Glutamatergic neuron (in vitro differentiated cells): Measurements from ENCODE around the gene FSTL4. TPM values are rescaled to one million over a fixed set of nuclear protein-coding genes. Genes with fewer than 3 reads are reported as not detected.

Experiments used
- DNase-seq: peaks from one replicate; pipeline ENCODE4 v3.0.0; 2022
- H3K27ac Mint-ChIP-seq: one replicate; pipeline ENCODE4 v1.8.0; 2020; ENCODE audit warnings: mild to moderate bottlenecking, mixed read lengths, inconsistent platforms; ENCODE audit not compliant: unreplicated experiment
- H3K27me3 Mint-ChIP-seq: one replicate; pipeline ENCODE4 v1.8.0; 2020; ENCODE audit warnings: mild to moderate bottlenecking, moderate library complexity, mixed read lengths, inconsistent platforms; ENCODE audit not compliant: unreplicated experiment
- H3K36me3 Mint-ChIP-seq: one replicate; pipeline ENCODE4 v1.8.0; 2020; ENCODE audit warnings: mild to moderate bottlenecking, mixed read lengths, inconsistent platforms; ENCODE audit not compliant: unreplicated experiment
- H3K4me1 Mint-ChIP-seq: one replicate; pipeline ENCODE4 v1.8.0; 2020; ENCODE audit warnings: mild to moderate bottlenecking, low read depth, mixed read lengths, inconsistent platforms; ENCODE audit not compliant: unreplicated experiment
- H3K4me3 Mint-ChIP-seq: one replicate; pipeline ENCODE4 v1.8.0; 2020; ENCODE audit warnings: mild to moderate bottlenecking, mixed read lengths, inconsistent platforms; ENCODE audit not compliant: unreplicated experiment
- H3K9me3 Mint-ChIP-seq: one replicate; pipeline ENCODE4 v1.8.0; 2020; ENCODE audit warnings: mild to moderate bottlenecking, moderate library complexity, mixed read lengths, inconsistent platforms; ENCODE audit not compliant: unreplicated experiment
- CTCF ChIP-seq: fragments of 200-600 bp; sonication (generic); IDR thresholded peaks from one replicate; pipeline ENCODE4 v1.5.0; 2021; ENCODE audit not compliant: partially characterized antibody, unreplicated experiment
- total RNA-seq: library from RNA; stranded (reverse); fragmentation: NEBNext Ultra II Directional; extraction: Animal tissue kit (Norgen Biotek cat#: 25700); gene quantifications from one replicate; pipeline ENCODE4 v1.2.1, GENCODE V29; 2021; ENCODE audit not compliant: unreplicated experiment

FSTL4 gene
- total RNA-seq, 1 donor from 2014 or later: 29.0 TPM

GRCh38 chr5:133642153-133642722, 29.9 kb upstream of the FSTL4 start:
- Mint-ChIP-seq H3K4me1 (peaks cover 4% of the 10 kb centered on the region), H3K36me3 (peaks cover 18% of the 10 kb centered on the region), H3K27me3 (no peaks in the 10 kb centered on the region), H3K4me3 (no peak overlapping the region), H3K9me3 (no peaks in the 10 kb centered on the region), H3K27ac (no peak overlapping the region)
- DNase-seq: no peak
- TF ChIP-seq CTCF: no peak

- Mint-ChIP-seq H3K9me3 (no peaks in the 10 kb centered on the region), H3K27me3 (no peaks in the 10 kb centered on the region), H3K4me1 (peaks cover 4% of the 10 kb centered on the region), H3K27ac (no peak overlapping the region), H3K4me3 (no peak overlapping the region), H3K36me3 (peaks cover 18% of the 10 kb centered on the region)
- no peak for TF ChIP-seq CTCF
- no peak for DNase-seq
Observed at GRCh38 chr5:133641683-133642082, 29.3 kb upstream of the FSTL4 start.

GRCh38 chr5:133639850-133640528, 27.6 kb upstream of the FSTL4 start:
- no peak for TF ChIP-seq CTCF
- no peaks in the 10 kb centered on the region for H3K27me3 Mint-ChIP-seq
- no peak for DNase-seq
- no peak overlapping the region for H3K4me3 Mint-ChIP-seq
- H3K4me1 Mint-ChIP-seq: peaks cover 10% of the 10 kb centered on the region
- H3K36me3 Mint-ChIP-seq: peaks cover 6% of the 10 kb centered on the region
- H3K27ac Mint-ChIP-seq: no peak overlapping the region
- no peaks in the 10 kb centered on the region for H3K9me3 Mint-ChIP-seq

GRCh38 chr5:133638436-133638835, 26.1 kb upstream of the FSTL4 start:
- TF ChIP-seq CTCF: no peak
- peaks cover 10% of the 10 kb centered on the region for H3K36me3 Mint-ChIP-seq
- H3K4me3 Mint-ChIP-seq: no peak overlapping the region
- DNase-seq: no peak
- no peak overlapping the region for H3K27ac Mint-ChIP-seq
- H3K27me3 Mint-ChIP-seq: no peaks in the 10 kb centered on the region
- H3K4me1 Mint-ChIP-seq: peaks cover 9% of the 10 kb centered on the region
- H3K9me3 Mint-ChIP-seq: no peaks in the 10 kb centered on the region

- peaks cover 12% of the 10 kb centered on the region for H3K36me3 Mint-ChIP-seq
- H3K4me1 Mint-ChIP-seq: peaks cover 8% of the 10 kb centered on the region
- H3K4me3 Mint-ChIP-seq: no peak overlapping the region
- H3K27ac Mint-ChIP-seq: no peak overlapping the region
- no peak for TF ChIP-seq CTCF
- no peaks in the 10 kb centered on the region for H3K27me3 Mint-ChIP-seq
- DNase-seq: no peak
- no peaks in the 10 kb centered on the region for H3K9me3 Mint-ChIP-seq
Observed at GRCh38 chr5:133637206-133637605, 24.9 kb upstream of the FSTL4 start.
